ENCODE results near the gene COL5A1. TPM values are rescaled to one million over a fixed set of nuclear protein-coding genes. Genes with fewer than 3 reads are reported as not detected.

The COL5A1 gene
- total RNA-seq, 1 experiment from 2014 or later, result 165 TPM

- peak in 1 of 2 experiments; percentile 49 for DNase-seq (ENCODE audit: low read depth in 1 of 2, low spot score in 2 of 2)
- no peaks in the 10 kb centered on the region for H3K36me3 ChIP-seq
- H3K4me3 ChIP-seq, result no peak overlapping the region
- H3K4me1 ChIP-seq (replicated peaks), result peaks cover 33% of the 10 kb centered on the region
- no peaks in the 10 kb centered on the region for H3K27me3 ChIP-seq (replicated peaks)
- H3K27ac ChIP-seq, result no peak overlapping the region
- no peaks in the 10 kb centered on the region for H3K9me3 ChIP-seq (replicated peaks)
Measured at GRCh38 chr9:134626571-134627416, 14.8 kb upstream of the COL5A1 start.

- no peaks in the 10 kb centered on the region for H3K27me3 ChIP-seq (replicated peaks)
- no peak for DNase-seq (ENCODE audit: low read depth in 1 of 2, low spot score in 2 of 2)
- peaks cover 33% of the 10 kb centered on the region for H3K4me1 ChIP-seq (replicated peaks)
- H3K27ac ChIP-seq, result no peak overlapping the region
- H3K36me3 ChIP-seq, result no peaks in the 10 kb centered on the region
- no peak overlapping the region for H3K4me3 ChIP-seq
- no peaks in the 10 kb centered on the region for H3K9me3 ChIP-seq (replicated peaks)
Measured at GRCh38 chr9:134627417-134628353, 13.9 kb upstream of the COL5A1 start.

GRCh38 chr9:134628354-134628736 lies 13.3 kb upstream of the COL5A1 start:
- no peak for DNase-seq (ENCODE audit: low read depth in 1 of 2, low spot score in 2 of 2)
- no peaks in the 10 kb centered on the region for H3K36me3 ChIP-seq
- H3K27ac ChIP-seq, result no peak overlapping the region
- H3K4me1 ChIP-seq (replicated peaks), result peaks cover 33% of the 10 kb centered on the region
- no peak overlapping the region for H3K4me3 ChIP-seq
- no peaks in the 10 kb centered on the region for H3K27me3 ChIP-seq (replicated peaks)
- no peaks in the 10 kb centered on the region for H3K9me3 ChIP-seq (replicated peaks)

- Histone ChIP-seq H3K27ac (no peak overlapping the region), H3K36me3 (no peaks in the 10 kb centered on the region), H3K4me1 (replicated peaks) (peaks cover 31% of the 10 kb centered on the region), H3K27me3 (replicated peaks) (no peaks in the 10 kb centered on the region), H3K4me3 (no peak overlapping the region), H3K9me3 (replicated peaks) (no peaks in the 10 kb centered on the region)
- no peak for DNase-seq (ENCODE audit: low read depth in 1 of 2, low spot score in 2 of 2)
Measured at GRCh38 chr9:134629061-134629585, 12.5 kb upstream of the COL5A1 start.

- no peak for DNase-seq (ENCODE audit: low read depth in 1 of 2, low spot score in 2 of 2)
- Histone ChIP-seq H3K36me3 (no peaks in the 10 kb centered on the region), H3K27ac (no peak overlapping the region), H3K9me3 (replicated peaks) (no peaks in the 10 kb centered on the region), H3K4me3 (no peak overlapping the region), H3K4me1 (replicated peaks) (peaks cover 24% of the 10 kb centered on the region), H3K27me3 (replicated peaks) (no peaks in the 10 kb centered on the region)
Measured at GRCh38 chr9:134629586-134630392, 11.8 kb upstream of the COL5A1 start.

- Histone ChIP-seq H3K4me1 (replicated peaks) (peaks cover 18% of the 10 kb centered on the region), H3K4me3 (no peak overlapping the region), H3K9me3 (replicated peaks) (no peaks in the 10 kb centered on the region), H3K27ac (no peak overlapping the region), H3K27me3 (replicated peaks) (no peaks in the 10 kb centered on the region), H3K36me3 (no peaks in the 10 kb centered on the region)
- DNase-seq (ENCODE audit: low read depth in 1 of 2, low spot score in 2 of 2), result no peak
Measured at GRCh38 chr9:134630393-134630790, 11.2 kb upstream of the COL5A1 start.

GRCh38 chr9:134630861-134631260 lies 10.7 kb upstream of the COL5A1 start:
- Histone ChIP-seq H3K27ac (no peak overlapping the region), H3K4me3 (no peak overlapping the region), H3K36me3 (no peaks in the 10 kb centered on the region), H3K4me1 (replicated peaks) (peaks cover 14% of the 10 kb centered on the region), H3K9me3 (replicated peaks) (no peaks in the 10 kb centered on the region), H3K27me3 (replicated peaks) (no peaks in the 10 kb centered on the region)
- DNase-seq (ENCODE audit: low read depth in 1 of 2, low spot score in 2 of 2), result no peak

GRCh38 chr9:134631881-134632280 lies 9.7 kb upstream of the COL5A1 start:
- H3K27me3 ChIP-seq (replicated peaks), result no peaks in the 10 kb centered on the region
- H3K36me3 ChIP-seq, result no peaks in the 10 kb centered on the region
- no peaks in the 10 kb centered on the region for H3K9me3 ChIP-seq (replicated peaks)
- DNase-seq (ENCODE audit: low read depth in 1 of 2, low spot score in 2 of 2), result no peak
- no peak overlapping the region for H3K4me3 ChIP-seq
- H3K4me1 ChIP-seq (replicated peaks), result peaks cover 4% of the 10 kb centered on the region
- H3K27ac ChIP-seq, result no peak overlapping the region

GRCh38 chr9:134632329-134632728 lies 9.3 kb upstream of the COL5A1 start:
- Histone ChIP-seq H3K4me3 (no peak overlapping the region), H3K9me3 (replicated peaks) (no peaks in the 10 kb centered on the region), H3K27ac (no peak overlapping the region), H3K4me1 (replicated peaks) (peaks cover 5% of the 10 kb centered on the region), H3K27me3 (replicated peaks) (no peaks in the 10 kb centered on the region), H3K36me3 (no peaks in the 10 kb centered on the region)
- peak in 1 of 2 experiments; percentile 24 for DNase-seq (ENCODE audit: low read depth in 1 of 2, low spot score in 2 of 2)

- Histone ChIP-seq H3K27me3 (replicated peaks) (no peaks in the 10 kb centered on the region), H3K4me1 (replicated peaks) (peaks cover 9% of the 10 kb centered on the region), H3K4me3 (no peak overlapping the region), H3K36me3 (no peaks in the 10 kb centered on the region), H3K9me3 (replicated peaks) (no peaks in the 10 kb centered on the region), H3K27ac (no peak overlapping the region)
- peak in 1 of 2 experiments; percentile 28 for DNase-seq (ENCODE audit: low read depth in 1 of 2, low spot score in 2 of 2)
Measured at GRCh38 chr9:134633362-134634142, 8.1 kb upstream of the COL5A1 start.

- Histone ChIP-seq H3K27me3 (replicated peaks) (no peaks in the 10 kb centered on the region), H3K27ac (no peak overlapping the region), H3K4me3 (no peak overlapping the region), H3K36me3 (no peaks in the 10 kb centered on the region), H3K9me3 (replicated peaks) (no peaks in the 10 kb centered on the region), H3K4me1 (replicated peaks) (peaks cover 9% of the 10 kb centered on the region)
- DNase-seq (ENCODE audit: low read depth in 1 of 2, low spot score in 2 of 2), result no peak
Measured at GRCh38 chr9:134634176-134634575, 7.4 kb upstream of the COL5A1 start.

GRCh38 chr9:134634667-134635230 lies 6.9 kb upstream of the COL5A1 start:
- peaks cover 9% of the 10 kb centered on the region for H3K4me1 ChIP-seq (replicated peaks)
- H3K27ac ChIP-seq, result no peak overlapping the region
- no peaks in the 10 kb centered on the region for H3K36me3 ChIP-seq
- no peak overlapping the region for H3K4me3 ChIP-seq
- no peaks in the 10 kb centered on the region for H3K27me3 ChIP-seq (replicated peaks)
- no peaks in the 10 kb centered on the region for H3K9me3 ChIP-seq (replicated peaks)
- DNase-seq (ENCODE audit: low read depth in 1 of 2, low spot score in 2 of 2), result no peak

Data from SJSA1 (cell line).